Mesothelial cell of epicardium (in vitro differentiated cells): ENCODE data around the gene U2SURP. TPM values are rescaled to one million over a fixed set of nuclear protein-coding genes. Genes with fewer than 3 reads are reported as not detected.
"Not testable (repeated sequence)": the region's sequence is repeated elsewhere in the genome, so short reads cannot be mapped to it uniquely, and the experiment has no call there.

ENCODE experiments used
- DNase-seq, 2 experiments: peaks; one replicate each; pipeline ENCODE4 v3.0.0; 2021; ENCODE audit warnings: low spot score in 2 of 2; ENCODE audit not compliant: unreplicated experiment in 2 of 2
- H3K27ac Mint-ChIP-seq: 2 replicates; pipeline ENCODE4 v1.8.0; 2021; ENCODE audit warnings: mixed read lengths
- H3K27me3 Mint-ChIP-seq: 2 replicates; pipeline ENCODE4 v1.8.0; 2021; ENCODE audit warnings: low read depth, mixed read lengths
- H3K36me3 Mint-ChIP-seq: 2 replicates; pipeline ENCODE4 v1.8.0; 2021; ENCODE audit warnings: mixed read lengths
- H3K4me1 Mint-ChIP-seq: 2 replicates; pipeline ENCODE4 v1.8.0; 2021; ENCODE audit warnings: mixed read lengths
- H3K4me3 Mint-ChIP-seq: 2 replicates; pipeline ENCODE4 v1.8.0; 2021; ENCODE audit warnings: mild to moderate bottlenecking, moderate library complexity, mixed read lengths
- H3K9me3 Mint-ChIP-seq: 2 replicates; pipeline ENCODE4 v1.8.0; 2021; ENCODE audit warnings: mixed read lengths
- CTCF ChIP-seq: fragments of 200-600 bp; sonication (generic); IDR thresholded peaks from one replicate; pipeline ENCODE4 v1.5.0; 2021; ENCODE audit warnings: antibody characterized with exemption; ENCODE audit not compliant: unreplicated experiment
- total RNA-seq: library from RNA; stranded (reverse); gene quantifications from 3 replicates; pipeline ENCODE4 v1.2.1, GENCODE V29; 2021

The U2SURP gene
- total RNA-seq, 1 donor from 2014 or later = 141 TPM

GRCh38 chr3:142987707-142988106 lies 13.7 kb upstream of the U2SURP start:
- H3K4me1 Mint-ChIP-seq = no peaks in the 10 kb centered on the region
- H3K27me3 Mint-ChIP-seq = peaks cover 5% of the 10 kb centered on the region
- no peak overlapping the region for H3K27ac Mint-ChIP-seq
- TF ChIP-seq CTCF = no peak
- no peak overlapping the region for H3K4me3 Mint-ChIP-seq
- no peak for DNase-seq
- H3K9me3 Mint-ChIP-seq = no peaks in the 10 kb centered on the region
- H3K36me3 Mint-ChIP-seq = no peaks in the 10 kb centered on the region

- H3K27ac Mint-ChIP-seq, H3K36me3 Mint-ChIP-seq, H3K27me3 Mint-ChIP-seq, DNase-seq, H3K4me1 Mint-ChIP-seq, H3K9me3 Mint-ChIP-seq, H3K4me3 Mint-ChIP-seq: not testable (repeated sequence)
Observed at GRCh38 chr3:142988221-142988620, 13.1 kb upstream of the U2SURP start.

- not testable (repeated sequence) for H3K27ac Mint-ChIP-seq, H3K4me3 Mint-ChIP-seq, H3K9me3 Mint-ChIP-seq, H3K36me3 Mint-ChIP-seq, H3K4me1 Mint-ChIP-seq, H3K27me3 Mint-ChIP-seq, DNase-seq
Observed at GRCh38 chr3:142988826-142989225, 12.5 kb upstream of the U2SURP start.

- Mint-ChIP-seq H3K36me3 (no peaks in the 10 kb centered on the region), H3K27ac (no peak overlapping the region), H3K4me1 (no peaks in the 10 kb centered on the region), H3K4me3 (no peak overlapping the region), H3K9me3 (no peaks in the 10 kb centered on the region), H3K27me3 (no peaks in the 10 kb centered on the region)
- no peak for TF ChIP-seq CTCF
- no peak for DNase-seq
Observed at GRCh38 chr3:142990721-142991120, 10.6 kb upstream of the U2SURP start.

GRCh38 chr3:142992323-142992722 lies 9.0 kb upstream of the U2SURP start:
- Mint-ChIP-seq H3K9me3 (no peaks in the 10 kb centered on the region), H3K36me3 (no peaks in the 10 kb centered on the region), H3K27ac (no peak overlapping the region), H3K4me3 (no peak overlapping the region), H3K27me3 (no peaks in the 10 kb centered on the region), H3K4me1 (no peaks in the 10 kb centered on the region)
- TF ChIP-seq CTCF = no peak
- DNase-seq = no peak

GRCh38 chr3:142993958-142994442 lies 7.4 kb upstream of the U2SURP start:
- Mint-ChIP-seq H3K27me3 (no peaks in the 10 kb centered on the region), H3K27ac (no peak overlapping the region), H3K36me3 (no peaks in the 10 kb centered on the region), H3K4me1 (no peaks in the 10 kb centered on the region), H3K4me3 (no peak overlapping the region), H3K9me3 (no peaks in the 10 kb centered on the region)
- peak in 1 of 2 experiments; percentile 64 for DNase-seq
- TF ChIP-seq CTCF = peak; percentile 80

GRCh38 chr3:142997330-142997729 lies 4.0 kb upstream of the U2SURP start:
- H3K27me3 Mint-ChIP-seq = no peaks in the 10 kb centered on the region
- no peaks in the 10 kb centered on the region for H3K36me3 Mint-ChIP-seq
- peaks cover 19% of the 10 kb centered on the region for H3K4me1 Mint-ChIP-seq
- no peak overlapping the region for H3K27ac Mint-ChIP-seq
- no peak for TF ChIP-seq CTCF
- DNase-seq = no peak
- H3K4me3 Mint-ChIP-seq = no peak overlapping the region
- no peaks in the 10 kb centered on the region for H3K9me3 Mint-ChIP-seq
